ENCODE results near the gene CD22. TPM values are rescaled to one million over a fixed set of nuclear protein-coding genes. Genes with fewer than 3 reads are reported as not detected.

The CD22 gene
- total and polyA plus RNA-seq, 9 donors: 54.2 to 264 (median 113) TPM

GRCh38 chr19:35341565-35342225 lies 12.7 kb downstream of the CD22 start:
- Histone ChIP-seq H3K4me1 (ENCODE audit: insufficient read depth) (no peaks in the 10 kb centered on the region), H3K27me3 (no peaks in the 10 kb centered on the region), H3K27ac (no peak overlapping the region), H3K9me3 (no peaks in the 10 kb centered on the region), H3K36me3 (no peaks in the 10 kb centered on the region), H3K4me3 (no peak overlapping the region)
- TF ChIP-seq POLR2A (IDR thresholded peaks at IDR 0.05): no peak
- TF ChIP-seq, protein P1, sequence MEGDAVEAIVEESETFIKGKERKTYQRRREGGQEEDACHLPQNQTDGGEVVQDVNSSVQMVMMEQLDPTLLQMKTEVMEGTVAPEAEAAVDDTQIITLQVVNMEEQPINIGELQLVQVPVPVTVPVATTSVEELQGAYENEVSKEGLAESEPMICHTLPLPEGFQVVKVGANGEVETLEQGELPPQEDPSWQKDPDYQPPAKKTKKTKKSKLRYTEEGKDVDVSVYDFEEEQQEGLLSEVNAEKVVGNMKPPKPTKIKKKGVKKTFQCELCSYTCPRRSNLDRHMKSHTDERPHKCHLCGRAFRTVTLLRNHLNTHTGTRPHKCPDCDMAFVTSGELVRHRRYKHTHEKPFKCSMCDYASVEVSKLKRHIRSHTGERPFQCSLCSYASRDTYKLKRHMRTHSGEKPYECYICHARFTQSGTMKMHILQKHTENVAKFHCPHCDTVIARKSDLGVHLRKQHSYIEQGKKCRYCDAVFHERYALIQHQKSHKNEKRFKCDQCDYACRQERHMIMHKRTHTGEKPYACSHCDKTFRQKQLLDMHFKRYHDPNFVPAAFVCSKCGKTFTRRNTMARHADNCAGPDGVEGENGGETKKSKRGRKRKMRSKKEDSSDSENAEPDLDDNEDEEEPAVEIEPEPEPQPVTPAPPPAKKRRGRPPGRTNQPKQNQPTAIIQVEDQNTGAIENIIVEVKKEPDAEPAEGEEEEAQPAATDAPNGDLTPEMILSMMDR (IDR thresholded peaks at IDR 0.05): no peak
- no peak for TF ChIP-seq EP300 (IDR thresholded peaks at IDR 0.05)
- WGBS, 3 donors: 86 to 90% (median 89%) methylated on average over 14 of the region's 14 CpGs
- intact Hi-C loops (cut with DNase I): loop anchor here in 2 of 4 donors (10.0 kb wide), 2 partner anchors 67 to 153 kb away; partner anchors contain the start of gene KRTDAP (in 1 of the 2)
- peak in 2 of 5 donors; percentile 22 to 23 for DNase-seq

DNA sequence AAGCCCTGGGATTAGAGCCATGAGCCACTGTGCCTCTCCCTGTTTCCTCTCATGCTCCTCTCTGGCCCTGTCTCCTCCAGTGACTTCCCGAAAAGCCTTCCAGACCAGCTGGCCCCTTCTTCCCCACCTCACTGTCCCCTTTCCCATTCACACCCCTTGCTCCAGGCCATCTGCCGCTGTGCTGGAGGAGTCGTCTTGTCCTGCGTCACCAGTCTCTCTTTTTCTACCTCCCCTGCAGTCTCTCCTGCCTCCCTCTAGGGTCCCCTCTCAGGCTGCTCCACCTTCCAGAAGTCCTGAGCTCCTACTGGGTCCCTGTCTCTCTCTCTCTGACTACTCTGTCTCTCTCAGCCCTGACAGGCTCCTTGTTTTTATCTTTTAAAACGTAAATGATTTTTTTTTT lies 13.4 kb downstream of the CD22 start:
- H3K4me3 ChIP-seq: no peak overlapping the region
- no peaks in the 10 kb centered on the region for H3K9me3 ChIP-seq
- DNase-seq: peak in 1 of 5 donors; percentile 18
- H3K27me3 ChIP-seq: no peaks in the 10 kb centered on the region
- H3K4me1 ChIP-seq (ENCODE audit: insufficient read depth): no peaks in the 10 kb centered on the region
- whole genome bisulfite sequencing, 3 donors: 75 to 82% (median 81%) methylated on average over 5 of the region's 5 CpGs
- intact Hi-C loops (cut with DNase I): loop anchor here in 2 of 4 donors (10.0 kb wide), 2 partner anchors 68 to 152 kb away; partner anchors contain the start of gene KRTDAP (in 1 of the 2)
- TF ChIP-seq POLR2A (IDR thresholded peaks at IDR 0.05) (no peak), EP300 (IDR thresholded peaks at IDR 0.05) (no peak)
- TF ChIP-seq, protein P1 (IDR thresholded peaks at IDR 0.05): no peak
- no peaks in the 10 kb centered on the region for H3K36me3 ChIP-seq
- no peak overlapping the region for H3K27ac ChIP-seq

DNA sequence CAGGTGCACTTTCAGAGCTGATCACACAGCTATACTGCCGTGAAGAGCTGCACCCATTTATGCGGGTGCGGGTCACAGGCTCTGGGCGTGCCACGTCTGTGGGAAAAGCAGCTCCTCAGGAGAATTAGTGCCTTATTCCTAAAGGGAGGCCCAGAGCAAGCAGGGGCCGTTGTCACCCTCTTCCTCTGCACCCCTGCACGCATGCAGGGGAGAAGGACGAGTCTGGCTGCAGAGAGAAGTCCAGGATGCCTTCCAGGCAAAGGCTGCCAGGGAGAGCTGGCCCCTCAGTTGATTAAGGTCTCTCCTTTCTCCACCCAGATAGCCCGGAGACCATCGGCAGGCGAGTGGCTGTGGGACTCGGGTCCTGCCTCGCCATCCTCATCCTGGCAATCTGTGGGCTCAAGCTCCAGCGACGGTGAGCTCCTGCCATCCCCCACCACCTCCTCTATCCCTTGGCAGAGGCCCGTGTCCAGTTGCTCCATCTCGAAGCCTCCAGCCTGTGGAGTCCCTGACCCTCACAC lies 15.6 kb downstream of the CD22 start:
- TF ChIP-seq EP300 (IDR thresholded peaks at IDR 0.05): no peak
- no peak for TF ChIP-seq POLR2A (IDR thresholded peaks at IDR 0.05)
- TF ChIP-seq, protein P1 (IDR thresholded peaks at IDR 0.05): no peak
- Histone ChIP-seq H3K27ac (no peak overlapping the region), H3K4me3 (no peak overlapping the region), H3K4me1 (ENCODE audit: insufficient read depth) (peaks cover 3% of the 10 kb centered on the region), H3K9me3 (no peaks in the 10 kb centered on the region), H3K27me3 (no peaks in the 10 kb centered on the region), H3K36me3 (no peaks in the 10 kb centered on the region)
- DNase-seq: peak in 4 of 5 donors; percentile 13 to 23 (median 14)
- 77 to 83% (median 81%) methylated on average over 17 of the region's 17 CpGs for WGBS, 3 donors
- intact Hi-C loops (cut with DNase I): loop anchor here in 3 of 4 donors (5.0 to 10.0 kb wide), 3 partner anchors 70 to 150 kb away; partner anchors contain the start of gene KRTDAP (in 1 of the 3)

- H3K27ac ChIP-seq: no peak overlapping the region
- H3K9me3 ChIP-seq: no peaks in the 10 kb centered on the region
- peak in 3 of 5 donors; percentile 13 to 20 (median 14) for DNase-seq
- 75 to 86% (median 79%) methylated on average over 11 of the region's 11 CpGs for WGBS, 3 donors
- intact Hi-C loops (cut with DNase I): loop anchor here in 3 of 4 donors (5.0 to 10.0 kb wide), 3 partner anchors 71 to 149 kb away; partner anchors contain the start of gene KRTDAP (in 1 of the 3)
- peaks cover 3% of the 10 kb centered on the region for H3K4me1 ChIP-seq (ENCODE audit: insufficient read depth)
- H3K36me3 ChIP-seq: no peaks in the 10 kb centered on the region
- no peaks in the 10 kb centered on the region for H3K27me3 ChIP-seq
- no peak overlapping the region for H3K4me3 ChIP-seq
- TF ChIP-seq, protein P1 (IDR thresholded peaks at IDR 0.05): no peak
- TF ChIP-seq EP300 (IDR thresholded peaks at IDR 0.05): no peak
- TF ChIP-seq POLR2A (IDR thresholded peaks at IDR 0.05): no peak
Measured at GRCh38 chr19:35345671-35346111, 16.7 kb downstream of the CD22 start.

All from ovary (tissue), 9 donors.